Parathyroid adenoma (tissue), 2 donors: Measurements from ENCODE around the gene ORC6.

Source experiments
- H2AFZ ChIP-seq: fragments of 300-600 bp; sonication (generic); one replicate; pipeline ENCODE4 v1.7.0; 2017; ENCODE audit warnings: antibody characterized with exemption, mild to moderate bottlenecking
- H3K27ac ChIP-seq: fragments of 300-600 bp; sonication (generic); one replicate; pipeline ENCODE4 v1.7.0; 2017
- H3K27me3 ChIP-seq: fragments of 300-600 bp; sonication (generic); one replicate; pipeline ENCODE4 v1.7.0; 2017; ENCODE audit warnings: low read length; ENCODE audit not compliant: control insufficient read depth, insufficient read depth
- H3K36me3 ChIP-seq: fragments of 300-600 bp; sonication (generic); one replicate; pipeline ENCODE4 v1.7.0; 2017; ENCODE audit warnings: low read length; ENCODE audit not compliant: control insufficient read depth, insufficient read depth
- H3K4me1 ChIP-seq: fragments of 300-600 bp; sonication (generic); one replicate; pipeline ENCODE4 v1.7.0; 2017; ENCODE audit warnings: control low read depth
- H3K4me2 ChIP-seq: fragments of 300-600 bp; sonication (generic); one replicate; pipeline ENCODE4 v1.7.0; 2017; ENCODE audit warnings: low read length
- H3K4me3 ChIP-seq: fragments of 300-600 bp; sonication (generic); one replicate; pipeline ENCODE4 v1.7.0; 2017; ENCODE audit warnings: low read depth, low read length
- H3K79me2 ChIP-seq: fragments of 300-600 bp; sonication (generic); one replicate; pipeline ENCODE4 v1.7.0; 2017; ENCODE audit warnings: control low read depth
- H3K9ac ChIP-seq: fragments of 300-600 bp; sonication (generic); one replicate; pipeline ENCODE4 v1.7.0; 2017; ENCODE audit warnings: mild to moderate bottlenecking
- H3K9me3 ChIP-seq: fragments of 300-600 bp; sonication (generic); one replicate; pipeline ENCODE4 v1.7.0; 2017; ENCODE audit warnings: low read length; ENCODE audit not compliant: control insufficient read depth
- TF ChIP-seq, protein P1 (sequence below): fragments of 300-600 bp; sonication (generic); IDR thresholded peaks from one replicate; pipeline ENCODE4 v1.7.0; 2017; ENCODE audit warnings: antibody characterized with exemption, mild to moderate bottlenecking
- donor health status: primary hyperparathyroidism.

Gene ORC6

DNA sequence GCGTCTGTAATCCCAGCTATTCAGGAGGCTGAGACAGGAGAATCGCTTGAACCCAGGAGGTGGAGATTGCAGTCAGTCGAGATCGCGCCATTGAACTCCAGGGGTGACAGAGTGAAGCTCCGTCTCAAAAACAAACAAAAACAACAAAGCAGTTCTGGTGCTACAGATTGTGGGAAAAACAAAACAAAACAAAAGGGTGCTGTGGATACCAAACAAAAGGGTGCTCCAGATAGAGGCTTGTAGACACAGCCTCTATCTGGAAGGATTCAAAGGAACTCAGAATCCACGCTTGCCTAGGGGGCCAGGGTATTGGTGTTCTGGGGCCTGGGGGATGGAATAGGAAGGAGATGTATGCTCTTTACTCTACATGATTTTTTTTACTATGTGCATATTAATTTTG is 56.2 kb downstream of the ORC6 start:
- Histone ChIP-seq H3K9me3 (no peaks in the 10 kb centered on the region), H3K4me3 (no peak overlapping the region), H3K79me2 (no peaks in the 10 kb centered on the region), H2AFZ (no peak overlapping the region), H3K27ac (no peak overlapping the region), H3K27me3 (no peaks in the 10 kb centered on the region), H3K4me2 (no peak overlapping the region), H3K9ac (no peak overlapping the region), H3K4me1 (peaks cover 3% of the 10 kb centered on the region), H3K36me3 (no peaks in the 10 kb centered on the region)
- TF ChIP-seq, protein P1, sequence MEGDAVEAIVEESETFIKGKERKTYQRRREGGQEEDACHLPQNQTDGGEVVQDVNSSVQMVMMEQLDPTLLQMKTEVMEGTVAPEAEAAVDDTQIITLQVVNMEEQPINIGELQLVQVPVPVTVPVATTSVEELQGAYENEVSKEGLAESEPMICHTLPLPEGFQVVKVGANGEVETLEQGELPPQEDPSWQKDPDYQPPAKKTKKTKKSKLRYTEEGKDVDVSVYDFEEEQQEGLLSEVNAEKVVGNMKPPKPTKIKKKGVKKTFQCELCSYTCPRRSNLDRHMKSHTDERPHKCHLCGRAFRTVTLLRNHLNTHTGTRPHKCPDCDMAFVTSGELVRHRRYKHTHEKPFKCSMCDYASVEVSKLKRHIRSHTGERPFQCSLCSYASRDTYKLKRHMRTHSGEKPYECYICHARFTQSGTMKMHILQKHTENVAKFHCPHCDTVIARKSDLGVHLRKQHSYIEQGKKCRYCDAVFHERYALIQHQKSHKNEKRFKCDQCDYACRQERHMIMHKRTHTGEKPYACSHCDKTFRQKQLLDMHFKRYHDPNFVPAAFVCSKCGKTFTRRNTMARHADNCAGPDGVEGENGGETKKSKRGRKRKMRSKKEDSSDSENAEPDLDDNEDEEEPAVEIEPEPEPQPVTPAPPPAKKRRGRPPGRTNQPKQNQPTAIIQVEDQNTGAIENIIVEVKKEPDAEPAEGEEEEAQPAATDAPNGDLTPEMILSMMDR = no peak

DNA sequence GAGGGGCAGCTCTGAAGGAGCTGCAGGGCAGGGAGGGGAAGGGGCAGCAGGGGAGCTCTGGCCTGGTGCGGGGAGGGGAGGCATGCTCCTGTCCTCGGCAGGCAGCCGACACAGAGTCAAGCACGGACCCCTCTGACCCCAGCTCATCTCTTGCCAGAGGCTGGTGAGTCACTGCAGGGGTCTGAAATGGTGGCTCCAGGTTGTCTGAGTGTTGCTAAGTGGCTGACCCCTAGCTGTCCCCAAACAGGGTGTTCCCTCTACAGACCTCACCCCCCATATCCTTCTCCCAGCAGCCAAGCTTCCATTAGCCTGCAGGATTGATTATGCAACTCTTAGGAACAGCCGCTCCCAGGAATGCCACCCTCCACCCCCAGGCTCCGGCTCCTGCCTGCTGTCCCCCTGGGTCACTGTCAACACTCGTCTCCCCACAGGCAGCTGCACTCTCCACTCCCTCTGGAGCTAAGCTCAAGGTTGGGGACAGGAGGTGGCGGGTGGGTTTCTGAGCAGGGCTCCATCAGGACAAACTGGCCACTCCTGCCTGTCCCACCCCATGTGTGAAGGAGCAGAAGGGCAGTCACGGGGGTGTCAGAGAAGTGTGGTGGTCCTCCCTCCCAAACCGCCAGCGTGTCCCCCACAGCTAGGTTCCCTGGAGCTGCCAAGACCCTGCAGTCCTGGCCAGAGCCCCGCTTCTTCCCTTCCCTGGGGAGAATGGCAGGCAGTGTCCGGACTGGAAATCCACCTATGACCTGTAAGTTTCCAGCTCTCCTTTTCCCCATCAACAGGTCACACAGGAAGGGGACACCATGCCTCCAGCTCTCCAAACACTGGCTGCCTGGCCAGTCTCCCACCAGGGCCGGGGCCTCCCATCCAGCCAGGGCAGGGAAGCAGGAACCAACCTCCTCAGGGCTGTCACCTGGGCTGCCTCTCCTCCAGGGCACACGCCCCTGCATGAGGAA is 57.6 kb downstream of the ORC6 start:
- no peak overlapping the region for H3K9ac ChIP-seq
- no peak overlapping the region for H2AFZ ChIP-seq
- H3K4me2 ChIP-seq = no peak overlapping the region
- TF ChIP-seq, protein P1 = no peak
- no peaks in the 10 kb centered on the region for H3K27me3 ChIP-seq
- no peaks in the 10 kb centered on the region for H3K9me3 ChIP-seq
- H3K4me3 ChIP-seq = no peak overlapping the region
- no peak overlapping the region for H3K27ac ChIP-seq
- peaks cover 3% of the 10 kb centered on the region for H3K4me1 ChIP-seq
- no peaks in the 10 kb centered on the region for H3K79me2 ChIP-seq
- H3K36me3 ChIP-seq = no peaks in the 10 kb centered on the region
